Measurements from ENCODE around the gene USP9X.

USP9X gene

DNA sequence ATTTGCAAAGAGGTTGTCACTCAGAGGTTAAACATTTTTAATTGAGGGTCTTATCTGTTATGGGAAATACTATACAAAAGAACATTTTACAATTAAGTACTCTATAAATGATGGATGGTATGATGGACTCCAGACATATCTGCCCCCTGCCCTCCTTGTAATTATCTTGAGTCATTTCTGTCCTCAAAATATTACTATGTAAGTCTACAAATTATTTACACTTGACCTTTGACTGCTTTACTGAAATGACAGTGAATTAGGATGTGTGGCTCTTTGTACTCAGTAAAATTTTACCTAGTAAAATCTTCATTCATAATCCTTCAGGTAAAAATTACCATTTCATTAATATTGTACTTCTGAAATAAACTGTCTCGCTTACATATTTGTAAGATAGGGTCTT is 46.5 kb downstream of the USP9X start:
- no peak for ATAC-seq
- TF ChIP-seq CSDC2 (CRISPR knock-in tag; IDR thresholded peaks at IDR 0.05), result no peak
- no peak for TF ChIP-seq ZC3H10 (CRISPR knock-in tag; IDR thresholded peaks at IDR 0.05)
- TF ChIP-seq PPARA (CRISPR knock-in tag; IDR thresholded peaks at IDR 0.05; ENCODE audit: borderline replicate concordance), result no peak
- TF ChIP-seq RARB (CRISPR knock-in tag; IDR thresholded peaks at IDR 0.05), result no peak
- TF ChIP-seq TCF4 (CRISPR knock-in tag; IDR thresholded peaks at IDR 0.05; ENCODE audit: borderline replicate concordance), result no peak
- TF ChIP-seq, protein P1, sequence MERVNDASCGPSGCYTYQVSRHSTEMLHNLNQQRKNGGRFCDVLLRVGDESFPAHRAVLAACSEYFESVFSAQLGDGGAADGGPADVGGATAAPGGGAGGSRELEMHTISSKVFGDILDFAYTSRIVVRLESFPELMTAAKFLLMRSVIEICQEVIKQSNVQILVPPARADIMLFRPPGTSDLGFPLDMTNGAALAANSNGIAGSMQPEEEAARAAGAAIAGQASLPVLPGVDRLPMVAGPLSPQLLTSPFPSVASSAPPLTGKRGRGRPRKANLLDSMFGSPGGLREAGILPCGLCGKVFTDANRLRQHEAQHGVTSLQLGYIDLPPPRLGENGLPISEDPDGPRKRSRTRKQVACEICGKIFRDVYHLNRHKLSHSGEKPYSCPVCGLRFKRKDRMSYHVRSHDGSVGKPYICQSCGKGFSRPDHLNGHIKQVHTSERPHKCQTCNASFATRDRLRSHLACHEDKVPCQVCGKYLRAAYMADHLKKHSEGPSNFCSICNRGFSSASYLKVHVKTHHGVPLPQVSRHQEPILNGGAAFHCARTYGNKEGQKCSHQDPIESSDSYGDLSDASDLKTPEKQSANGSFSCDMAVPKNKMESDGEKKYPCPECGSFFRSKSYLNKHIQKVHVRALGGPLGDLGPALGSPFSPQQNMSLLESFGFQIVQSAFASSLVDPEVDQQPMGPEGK (CRISPR knock-in tag; IDR thresholded peaks at IDR 0.05; ENCODE audit: borderline replicate concordance), result no peak
- TF ChIP-seq ZFP3 (CRISPR knock-in tag; IDR thresholded peaks at IDR 0.05), result no peak
- TF ChIP-seq, protein P2, sequence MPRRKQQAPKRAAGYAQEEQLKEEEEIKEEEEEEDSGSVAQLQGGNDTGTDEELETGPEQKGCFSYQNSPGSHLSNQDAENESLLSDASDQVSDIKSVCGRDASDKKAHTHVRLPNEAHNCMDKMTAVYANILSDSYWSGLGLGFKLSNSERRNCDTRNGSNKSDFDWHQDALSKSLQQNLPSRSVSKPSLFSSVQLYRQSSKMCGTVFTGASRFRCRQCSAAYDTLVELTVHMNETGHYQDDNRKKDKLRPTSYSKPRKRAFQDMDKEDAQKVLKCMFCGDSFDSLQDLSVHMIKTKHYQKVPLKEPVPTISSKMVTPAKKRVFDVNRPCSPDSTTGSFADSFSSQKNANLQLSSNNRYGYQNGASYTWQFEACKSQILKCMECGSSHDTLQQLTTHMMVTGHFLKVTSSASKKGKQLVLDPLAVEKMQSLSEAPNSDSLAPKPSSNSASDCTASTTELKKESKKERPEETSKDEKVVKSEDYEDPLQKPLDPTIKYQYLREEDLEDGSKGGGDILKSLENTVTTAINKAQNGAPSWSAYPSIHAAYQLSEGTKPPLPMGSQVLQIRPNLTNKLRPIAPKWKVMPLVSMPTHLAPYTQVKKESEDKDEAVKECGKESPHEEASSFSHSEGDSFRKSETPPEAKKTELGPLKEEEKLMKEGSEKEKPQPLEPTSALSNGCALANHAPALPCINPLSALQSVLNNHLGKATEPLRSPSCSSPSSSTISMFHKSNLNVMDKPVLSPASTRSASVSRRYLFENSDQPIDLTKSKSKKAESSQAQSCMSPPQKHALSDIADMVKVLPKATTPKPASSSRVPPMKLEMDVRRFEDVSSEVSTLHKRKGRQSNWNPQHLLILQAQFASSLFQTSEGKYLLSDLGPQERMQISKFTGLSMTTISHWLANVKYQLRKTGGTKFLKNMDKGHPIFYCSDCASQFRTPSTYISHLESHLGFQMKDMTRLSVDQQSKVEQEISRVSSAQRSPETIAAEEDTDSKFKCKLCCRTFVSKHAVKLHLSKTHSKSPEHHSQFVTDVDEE (CRISPR knock-in tag; IDR thresholded peaks at IDR 0.05), result no peak
- TF ChIP-seq, protein P3, sequence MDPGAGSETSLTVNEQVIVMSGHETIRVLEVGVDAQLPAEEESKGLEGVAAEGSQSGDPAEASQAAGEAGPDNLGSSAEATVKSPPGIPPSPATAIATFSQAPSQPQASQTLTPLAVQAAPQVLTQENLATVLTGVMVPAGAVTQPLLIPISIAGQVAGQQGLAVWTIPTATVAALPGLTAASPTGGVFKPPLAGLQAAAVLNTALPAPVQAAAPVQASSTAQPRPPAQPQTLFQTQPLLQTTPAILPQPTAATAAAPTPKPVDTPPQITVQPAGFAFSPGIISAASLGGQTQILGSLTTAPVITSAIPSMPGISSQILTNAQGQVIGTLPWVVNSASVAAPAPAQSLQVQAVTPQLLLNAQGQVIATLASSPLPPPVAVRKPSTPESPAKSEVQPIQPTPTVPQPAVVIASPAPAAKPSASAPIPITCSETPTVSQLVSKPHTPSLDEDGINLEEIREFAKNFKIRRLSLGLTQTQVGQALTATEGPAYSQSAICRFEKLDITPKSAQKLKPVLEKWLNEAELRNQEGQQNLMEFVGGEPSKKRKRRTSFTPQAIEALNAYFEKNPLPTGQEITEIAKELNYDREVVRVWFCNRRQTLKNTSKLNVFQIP (CRISPR knock-in tag; IDR thresholded peaks at IDR 0.05; ENCODE audit: borderline replicate concordance, low read depth), result no peak
- TF ChIP-seq, protein P4, sequence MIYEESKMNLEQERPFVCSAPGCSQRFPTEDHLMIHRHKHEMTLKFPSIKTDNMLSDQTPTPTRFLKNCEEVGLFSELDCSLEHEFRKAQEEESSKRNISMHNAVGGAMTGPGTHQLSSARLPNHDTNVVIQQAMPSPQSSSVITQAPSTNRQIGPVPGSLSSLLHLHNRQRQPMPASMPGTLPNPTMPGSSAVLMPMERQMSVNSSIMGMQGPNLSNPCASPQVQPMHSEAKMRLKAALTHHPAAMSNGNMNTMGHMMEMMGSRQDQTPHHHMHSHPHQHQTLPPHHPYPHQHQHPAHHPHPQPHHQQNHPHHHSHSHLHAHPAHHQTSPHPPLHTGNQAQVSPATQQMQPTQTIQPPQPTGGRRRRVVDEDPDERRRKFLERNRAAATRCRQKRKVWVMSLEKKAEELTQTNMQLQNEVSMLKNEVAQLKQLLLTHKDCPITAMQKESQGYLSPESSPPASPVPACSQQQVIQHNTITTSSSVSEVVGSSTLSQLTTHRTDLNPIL (CRISPR knock-in tag; IDR thresholded peaks at IDR 0.05; ENCODE audit: low read depth), result no peak
- TF ChIP-seq BACH2 (CRISPR knock-in tag; IDR thresholded peaks at IDR 0.05; ENCODE audit: borderline replicate concordance), result no peak
- no peak for TF ChIP-seq ARNTL (CRISPR knock-in tag; IDR thresholded peaks at IDR 0.05; ENCODE audit: borderline replicate concordance, low read depth)
- TF ChIP-seq ZFP30 (CRISPR knock-in tag; IDR thresholded peaks at IDR 0.05), result no peak
- no peak for TF ChIP-seq TOX (CRISPR knock-in tag; IDR thresholded peaks at IDR 0.05; ENCODE audit: borderline replicate concordance)
- TF ChIP-seq ISL1 (CRISPR knock-in tag; IDR thresholded peaks at IDR 0.05), result no peak
- no peak for TF ChIP-seq OSR1 (CRISPR knock-in tag; IDR thresholded peaks at IDR 0.05)

DNA sequence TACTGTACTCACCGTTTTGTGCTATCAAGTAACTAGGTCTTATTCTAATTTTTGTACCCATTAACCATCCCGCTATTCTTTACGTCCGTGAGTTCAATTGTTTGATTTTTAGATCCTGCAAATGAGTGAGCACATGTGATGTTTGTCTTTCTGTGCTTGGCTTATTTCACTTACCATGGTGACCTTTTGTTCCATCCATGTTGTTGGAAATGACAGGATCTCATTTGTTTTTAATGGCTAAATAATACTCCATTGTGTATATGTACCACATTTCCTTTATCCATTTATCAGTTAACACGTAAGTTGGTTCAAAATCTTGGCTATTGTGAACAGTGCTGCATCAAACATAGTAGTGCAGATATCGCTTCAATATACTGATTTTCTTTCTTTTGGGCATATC is 48.3 kb downstream of the USP9X start:
- ATAC-seq, result no peak
- TF ChIP-seq ZFP30 (CRISPR knock-in tag; IDR thresholded peaks at IDR 0.05) (no peak), RARB (CRISPR knock-in tag; IDR thresholded peaks at IDR 0.05) (no peak)

DNA sequence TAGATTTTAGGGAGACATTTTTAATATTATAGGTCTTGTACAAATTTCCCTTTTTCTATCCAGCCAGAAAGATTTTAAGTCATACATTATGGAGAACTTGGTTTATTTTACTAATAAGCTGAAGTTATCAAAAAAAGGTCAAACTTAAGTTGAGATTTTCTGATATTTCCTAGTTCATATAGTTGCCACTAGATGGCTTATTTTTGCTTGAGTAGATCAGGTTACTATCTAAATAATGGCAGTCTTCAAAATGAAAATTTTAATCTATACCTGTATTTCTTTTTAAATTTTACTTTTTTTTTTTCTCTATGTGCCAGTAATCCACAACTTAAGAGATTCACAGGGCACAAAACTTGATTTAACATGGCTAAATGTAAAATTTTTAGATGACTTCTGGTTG is 52.3 kb downstream of the USP9X start:
- peak; percentile 46; the same call in 1 of the 3 replicates for ATAC-seq
- TF ChIP-seq PPARA (CRISPR knock-in tag; IDR thresholded peaks at IDR 0.05; ENCODE audit: borderline replicate concordance) (no peak), SNAI2 (CRISPR knock-in tag; IDR thresholded peaks at IDR 0.05) (no peak), ISL1 (CRISPR knock-in tag; IDR thresholded peaks at IDR 0.05) (no peak), TOX (CRISPR knock-in tag; IDR thresholded peaks at IDR 0.05; ENCODE audit: borderline replicate concordance) (no peak), TCF4 (CRISPR knock-in tag; IDR thresholded peaks at IDR 0.05; ENCODE audit: borderline replicate concordance) (no peak), ZNF565 (CRISPR knock-in tag; conservative IDR thresholded peaks at IDR 0.05; ENCODE audit: low read depth) (no peak), OSR1 (CRISPR knock-in tag; IDR thresholded peaks at IDR 0.05) (no peak), RARB (CRISPR knock-in tag; IDR thresholded peaks at IDR 0.05) (no peak), GLIS3 (CRISPR knock-in tag; IDR thresholded peaks at IDR 0.05) (no peak), ZNF70 (CRISPR knock-in tag; IDR thresholded peaks at IDR 0.05) (no peak), ESRRG (CRISPR knock-in tag; IDR thresholded peaks at IDR 0.05) (no peak), CSDC2 (CRISPR knock-in tag; IDR thresholded peaks at IDR 0.05) (no peak), ZC3H10 (CRISPR knock-in tag; IDR thresholded peaks at IDR 0.05) (no peak)
- TF ChIP-seq, protein P5, sequence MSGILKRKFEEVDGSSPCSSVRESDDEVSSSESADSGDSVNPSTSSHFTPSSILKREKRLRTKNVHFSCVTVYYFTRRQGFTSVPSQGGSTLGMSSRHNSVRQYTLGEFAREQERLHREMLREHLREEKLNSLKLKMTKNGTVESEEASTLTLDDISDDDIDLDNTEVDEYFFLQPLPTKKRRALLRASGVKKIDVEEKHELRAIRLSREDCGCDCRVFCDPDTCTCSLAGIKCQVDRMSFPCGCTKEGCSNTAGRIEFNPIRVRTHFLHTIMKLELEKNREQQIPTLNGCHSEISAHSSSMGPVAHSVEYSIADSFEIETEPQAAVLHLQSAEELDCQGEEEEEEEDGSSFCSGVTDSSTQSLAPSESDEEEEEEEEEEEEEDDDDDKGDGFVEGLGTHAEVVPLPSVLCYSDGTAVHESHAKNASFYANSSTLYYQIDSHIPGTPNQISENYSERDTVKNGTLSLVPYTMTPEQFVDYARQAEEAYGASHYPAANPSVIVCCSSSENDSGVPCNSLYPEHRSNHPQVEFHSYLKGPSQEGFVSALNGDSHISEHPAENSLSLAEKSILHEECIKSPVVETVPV (CRISPR knock-in tag; IDR thresholded peaks at IDR 0.05), result no peak
- TF ChIP-seq, protein P4 (CRISPR knock-in tag; IDR thresholded peaks at IDR 0.05; ENCODE audit: low read depth), result no peak
- TF ChIP-seq, protein P1 (CRISPR knock-in tag; IDR thresholded peaks at IDR 0.05; ENCODE audit: borderline replicate concordance), result no peak
- TF ChIP-seq, protein P2 (CRISPR knock-in tag; IDR thresholded peaks at IDR 0.05), result no peak

Data from SK-N-SH treated with all-trans-retinoic acid at 6 μM for 48 hours (cell line).